ENCODE measurements around the gene PRXL2B.
"Not testable (repeated sequence)": the region's sequence is repeated elsewhere in the genome, so short reads cannot be mapped to it uniquely, and the experiment has no call there.

The PRXL2B gene

GRCh38 chr1:2606396-2606880 lies 19.9 kb downstream of the PRXL2B start:
- in situ Hi-C loops (cut with MboI; ENCODE audit: low pct_unique_long_range_greater_than_20kb, low sequenced_read_pairs), result no loop called here
- no peak for DNase-seq

GRCh38 chr1:2606881-2607621 lies 20.5 kb downstream of the PRXL2B start:
- in situ Hi-C loops (cut with MboI; ENCODE audit: low pct_unique_long_range_greater_than_20kb, low sequenced_read_pairs), result no loop called here
- DNase-seq, result no peak

- in situ Hi-C loops (cut with MboI; ENCODE audit: low pct_unique_long_range_greater_than_20kb, low sequenced_read_pairs), result no loop called here
- DNase-seq, result no peak
Measured at GRCh38 chr1:2607641-2608091, 21.1 kb downstream of the PRXL2B start.

GRCh38 chr1:2609319-2610035 lies 22.9 kb downstream of the PRXL2B start:
- in situ Hi-C loops (cut with MboI; ENCODE audit: low pct_unique_long_range_greater_than_20kb, low sequenced_read_pairs), result no loop called here

GRCh38 chr1:2610036-2610959 lies 23.7 kb downstream of the PRXL2B start:
- no peak for DNase-seq
- in situ Hi-C loops (cut with MboI; ENCODE audit: low pct_unique_long_range_greater_than_20kb, low sequenced_read_pairs), result no loop called here

More at GRCh38 chr1:2609319-2610035, 22.9 kb downstream of the PRXL2B start:
- DNase-seq, result no peak

- DNase-seq, result no peak
- in situ Hi-C loops (cut with MboI; ENCODE audit: low pct_unique_long_range_greater_than_20kb, low sequenced_read_pairs), result no loop called here
Measured at GRCh38 chr1:2611031-2611501, 24.5 kb downstream of the PRXL2B start.

GRCh38 chr1:2611621-2612437 lies 25.3 kb downstream of the PRXL2B start:
- no peak for DNase-seq

GRCh38 chr1:2612591-2613365 lies 26.2 kb downstream of the PRXL2B start:
- in situ Hi-C loops (cut with MboI; ENCODE audit: low pct_unique_long_range_greater_than_20kb, low sequenced_read_pairs), result no loop called here
- DNase-seq, result no peak

More at GRCh38 chr1:2611621-2612437, 25.3 kb downstream of the PRXL2B start:
- in situ Hi-C loops (cut with MboI; ENCODE audit: low pct_unique_long_range_greater_than_20kb, low sequenced_read_pairs), result no loop called here

GRCh38 chr1:2614145-2614544 lies 27.6 kb downstream of the PRXL2B start:
- DNase-seq, result no peak
- in situ Hi-C loops (cut with MboI; ENCODE audit: low pct_unique_long_range_greater_than_20kb, low sequenced_read_pairs), result no loop called here

- DNase-seq, result no peak
- in situ Hi-C loops (cut with MboI; ENCODE audit: low pct_unique_long_range_greater_than_20kb, low sequenced_read_pairs), result no loop called here
Measured at GRCh38 chr1:2617971-2618470, 31.4 kb downstream of the PRXL2B start.

- no peak for DNase-seq
- in situ Hi-C loops (cut with MboI; ENCODE audit: low pct_unique_long_range_greater_than_20kb, low sequenced_read_pairs), result no loop called here
Measured at GRCh38 chr1:2623571-2624337, 37.2 kb downstream of the PRXL2B start.

- no peak for DNase-seq
- in situ Hi-C loops (cut with MboI; ENCODE audit: low pct_unique_long_range_greater_than_20kb, low sequenced_read_pairs), result no loop called here
Measured at GRCh38 chr1:2624735-2625300, 38.2 kb downstream of the PRXL2B start.

GRCh38 chr1:2625311-2625710 lies 38.7 kb downstream of the PRXL2B start:
- in situ Hi-C loops (cut with MboI; ENCODE audit: low pct_unique_long_range_greater_than_20kb, low sequenced_read_pairs), result no loop called here
- DNase-seq, result no peak

GRCh38 chr1:2625748-2626147 lies 39.2 kb downstream of the PRXL2B start:
- in situ Hi-C loops (cut with MboI; ENCODE audit: low pct_unique_long_range_greater_than_20kb, low sequenced_read_pairs); DNase-seq: not testable (repeated sequence)

GRCh38 chr1:2627746-2628145 lies 41.2 kb downstream of the PRXL2B start:
- no peak for DNase-seq
- in situ Hi-C loops (cut with MboI; ENCODE audit: low pct_unique_long_range_greater_than_20kb, low sequenced_read_pairs), result no loop called here

GRCh38 chr1:2628191-2628932 lies 41.8 kb downstream of the PRXL2B start:
- in situ Hi-C loops (cut with MboI; ENCODE audit: low pct_unique_long_range_greater_than_20kb, low sequenced_read_pairs), result no loop called here

More at GRCh38 chr1:2628191-2628932, 41.8 kb downstream of the PRXL2B start:
- DNase-seq, result no peak
